Measurements from ENCODE around the gene ITGAL.

- TF ChIP-seq CTCF (IDR thresholded peaks at IDR 0.05) (no peak), ZFX (IDR thresholded peaks at IDR 0.05; ENCODE audit: borderline replicate concordance) (no peak)
Measured at GRCh38 chr16:30429418-30429677, 43.2 kb upstream of the ITGAL start.

Measured in 22Rv1 (cell line).